Kasumi-1 (cell line): ENCODE results near the gene PRR33.
A peak's percentile ranks its signal among the peaks of the same experiment; 100 is the strongest.
"Not testable (repeated sequence)": the region's sequence is repeated elsewhere in the genome, so short reads cannot be mapped to it uniquely, and the experiment has no call there.

Source experiments
- DNase-seq, 2 experiments: peaks; one replicate each; lab custom pipeline; 2025; lab: John Stamatoyannopoulos, UW

Gene PRR33

GRCh38 chr11:1875851-1876301 is 15.8 kb downstream of the PRR33 start:
- not testable (repeated sequence) for DNase-seq

- DNase-seq, result no peak
These were observed 16.4 kb downstream of the PRR33 start for GRCh38 chr11:1875093-1875850.

GRCh38 chr11:1874441-1875092 is 17.1 kb downstream of the PRR33 start:
- DNase-seq, result not testable (repeated sequence)

- not testable (repeated sequence) for DNase-seq
These were observed 17.9 kb downstream of the PRR33 start for GRCh38 chr11:1873813-1874150.

GRCh38 chr11:1873048-1873812 is 18.5 kb downstream of the PRR33 start:
- no peak for DNase-seq

GRCh38 chr11:1872267-1872985 is 19.3 kb downstream of the PRR33 start:
- DNase-seq, result no peak

- no peak for DNase-seq
These were observed 20.2 kb downstream of the PRR33 start for GRCh38 chr11:1871531-1871930.

GRCh38 chr11:1870721-1871466 is 20.8 kb downstream of the PRR33 start:
- no peak for DNase-seq

GRCh38 chr11:1870326-1870696 is 21.4 kb downstream of the PRR33 start:
- no peak for DNase-seq

- DNase-seq, result peak; percentile 22 to 57
These were observed 22.0 kb downstream of the PRR33 start for GRCh38 chr11:1869427-1870325.

GRCh38 chr11:1868636-1869291 is 22.9 kb downstream of the PRR33 start:
- DNase-seq, result no peak

GRCh38 chr11:1868056-1868635 is 23.5 kb downstream of the PRR33 start:
- no peak for DNase-seq

- no peak for DNase-seq
These were observed 24.3 kb downstream of the PRR33 start for GRCh38 chr11:1867381-1867780.

- DNase-seq, result no peak
These were observed 24.9 kb downstream of the PRR33 start for GRCh38 chr11:1866776-1867175.

GRCh38 chr11:1866226-1866625 is 25.5 kb downstream of the PRR33 start:
- no peak for DNase-seq

GRCh38 chr11:1864831-1865665 is 26.6 kb downstream of the PRR33 start:
- no peak for DNase-seq

GRCh38 chr11:1864231-1864630 is 27.5 kb downstream of the PRR33 start:
- DNase-seq, result no peak

- peak; percentile 27 to 52 for DNase-seq
These were observed 28.1 kb downstream of the PRR33 start for GRCh38 chr11:1863352-1864216.
